Kidney glomerular epithelial cell (primary cell): ENCODE data around the gene PEX6.

Source experiments
- DNase-seq: peaks from one replicate; lab custom pipeline; 2025; lab: John Stamatoyannopoulos, UW

Gene PEX6, protein sequence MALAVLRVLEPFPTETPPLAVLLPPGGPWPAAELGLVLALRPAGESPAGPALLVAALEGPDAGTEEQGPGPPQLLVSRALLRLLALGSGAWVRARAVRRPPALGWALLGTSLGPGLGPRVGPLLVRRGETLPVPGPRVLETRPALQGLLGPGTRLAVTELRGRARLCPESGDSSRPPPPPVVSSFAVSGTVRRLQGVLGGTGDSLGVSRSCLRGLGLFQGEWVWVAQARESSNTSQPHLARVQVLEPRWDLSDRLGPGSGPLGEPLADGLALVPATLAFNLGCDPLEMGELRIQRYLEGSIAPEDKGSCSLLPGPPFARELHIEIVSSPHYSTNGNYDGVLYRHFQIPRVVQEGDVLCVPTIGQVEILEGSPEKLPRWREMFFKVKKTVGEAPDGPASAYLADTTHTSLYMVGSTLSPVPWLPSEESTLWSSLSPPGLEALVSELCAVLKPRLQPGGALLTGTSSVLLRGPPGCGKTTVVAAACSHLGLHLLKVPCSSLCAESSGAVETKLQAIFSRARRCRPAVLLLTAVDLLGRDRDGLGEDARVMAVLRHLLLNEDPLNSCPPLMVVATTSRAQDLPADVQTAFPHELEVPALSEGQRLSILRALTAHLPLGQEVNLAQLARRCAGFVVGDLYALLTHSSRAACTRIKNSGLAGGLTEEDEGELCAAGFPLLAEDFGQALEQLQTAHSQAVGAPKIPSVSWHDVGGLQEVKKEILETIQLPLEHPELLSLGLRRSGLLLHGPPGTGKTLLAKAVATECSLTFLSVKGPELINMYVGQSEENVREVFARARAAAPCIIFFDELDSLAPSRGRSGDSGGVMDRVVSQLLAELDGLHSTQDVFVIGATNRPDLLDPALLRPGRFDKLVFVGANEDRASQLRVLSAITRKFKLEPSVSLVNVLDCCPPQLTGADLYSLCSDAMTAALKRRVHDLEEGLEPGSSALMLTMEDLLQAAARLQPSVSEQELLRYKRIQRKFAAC

DNA sequence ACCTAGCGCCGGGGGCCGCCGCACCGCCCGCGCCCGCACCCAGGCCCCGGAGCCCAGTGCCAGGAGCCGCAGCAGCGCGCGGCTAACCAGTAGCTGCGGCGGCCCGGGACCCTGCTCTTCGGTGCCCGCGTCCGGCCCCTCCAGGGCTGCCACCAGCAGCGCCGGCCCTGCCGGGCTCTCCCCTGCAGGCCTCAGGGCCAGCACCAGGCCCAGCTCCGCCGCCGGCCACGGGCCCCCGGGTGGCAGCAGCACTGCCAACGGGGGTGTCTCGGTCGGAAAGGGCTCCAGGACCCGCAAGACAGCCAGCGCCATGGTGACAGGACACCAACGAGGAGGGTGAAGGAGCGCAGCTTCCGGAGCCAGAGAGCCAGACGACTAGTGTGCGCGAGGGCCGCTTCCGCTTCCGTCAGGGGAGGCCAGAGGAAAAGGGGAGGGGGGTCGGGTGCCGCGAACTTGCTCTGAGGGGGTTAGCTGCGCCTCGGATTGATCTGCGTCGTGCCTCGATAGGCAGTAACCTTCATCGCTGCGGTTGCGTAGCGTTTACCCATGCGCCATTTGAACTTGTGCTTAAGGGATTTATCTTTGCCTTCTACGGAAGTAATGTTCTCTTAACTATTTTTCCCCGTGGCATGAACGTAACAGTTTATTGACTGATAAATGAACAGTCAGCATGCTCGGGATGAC, at the start of gene PEX6:
Gene PEX6 (minus strand): TSS at position 343 of the 684 bp plus-strand sequence. CDS start 31 bp downstream, at position 312.
- DNase-seq = peak; percentile 56

DNA sequence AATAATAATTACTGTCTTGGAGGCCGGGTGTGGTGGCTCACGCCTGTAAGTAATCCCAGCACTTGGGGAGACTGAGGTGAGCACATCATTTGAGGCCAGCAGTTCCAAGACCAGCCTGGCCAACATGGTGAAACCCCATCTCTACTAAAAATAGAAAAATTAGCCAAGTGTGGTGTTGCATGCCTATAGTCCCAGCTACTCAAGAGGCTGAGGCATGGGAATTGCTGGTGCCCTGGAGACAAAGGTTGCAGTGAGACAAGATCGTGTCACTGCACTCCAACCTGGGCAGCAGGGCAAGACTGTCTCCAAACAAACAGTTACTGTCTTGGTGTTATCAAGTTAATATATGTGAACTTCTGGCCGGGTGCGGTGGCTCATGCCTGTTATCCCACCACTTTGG, 47.4 kb upstream of the PEX6 start:
- DNase-seq = no peak

DNA sequence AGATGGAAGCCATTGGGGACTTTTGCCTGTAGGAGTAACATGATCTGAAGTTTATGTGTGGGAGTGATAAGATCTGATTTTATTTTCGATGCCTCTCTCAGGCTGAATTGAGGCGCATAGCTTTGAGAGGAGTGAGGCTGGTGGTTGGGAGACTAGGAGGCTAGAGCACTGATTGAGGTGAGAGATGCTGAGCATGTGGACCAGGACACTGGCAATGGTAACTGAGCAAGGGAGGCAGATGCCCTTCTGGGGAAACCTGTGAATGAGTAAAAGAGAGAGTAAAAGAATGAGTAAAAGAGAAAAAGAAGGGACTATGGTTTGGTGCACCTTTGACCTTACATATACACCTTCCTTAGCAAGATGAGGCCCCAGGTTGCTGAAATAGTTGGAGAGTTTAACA, 45.5 kb upstream of the PEX6 start:
- DNase-seq = no peak

DNA sequence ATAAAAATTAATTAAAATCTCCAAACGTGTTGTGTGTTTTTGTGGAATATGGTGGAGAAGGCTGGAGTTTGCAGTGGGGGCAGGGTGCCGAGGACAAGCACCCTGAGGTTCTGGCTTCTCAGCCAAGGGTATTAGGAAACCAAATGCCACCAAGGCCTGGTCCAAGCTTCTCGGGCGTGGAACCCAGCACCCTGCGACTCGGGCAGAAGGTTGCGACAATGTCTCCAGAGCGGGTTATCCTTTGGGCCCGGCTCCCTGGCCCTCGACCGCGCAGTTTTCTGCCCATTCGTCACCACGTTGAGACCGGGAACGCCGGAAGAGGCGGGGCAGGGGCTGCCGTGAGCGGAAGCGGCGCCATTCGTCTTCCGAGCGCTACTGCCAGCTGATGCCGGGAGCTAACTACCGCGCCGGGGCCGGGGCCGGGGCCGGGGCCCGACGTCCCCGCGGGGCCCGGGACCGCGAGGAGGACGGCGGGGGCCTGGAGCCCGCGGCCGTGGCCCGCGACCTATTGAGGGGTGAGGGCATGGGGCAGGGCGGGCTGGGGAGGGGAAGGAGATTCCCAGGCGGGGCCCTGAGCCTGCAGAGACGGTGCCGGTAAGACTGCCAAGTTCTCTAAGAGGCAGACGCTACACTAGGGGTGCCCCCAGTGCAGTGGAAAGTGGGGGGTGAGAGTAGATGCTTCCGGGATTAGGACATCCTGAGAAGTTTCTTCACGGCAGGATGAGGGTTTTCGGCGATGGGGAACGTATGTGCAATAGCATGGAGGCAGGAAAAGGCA, 42.5 kb upstream of the PEX6 start, which contains the start of gene RRP36:
Gene RRP36 (plus strand): TSS at position 354 of the 778 bp plus-strand sequence. CDS start 32 bp downstream, at position 386.
- DNase-seq = peak; percentile 68

DNA sequence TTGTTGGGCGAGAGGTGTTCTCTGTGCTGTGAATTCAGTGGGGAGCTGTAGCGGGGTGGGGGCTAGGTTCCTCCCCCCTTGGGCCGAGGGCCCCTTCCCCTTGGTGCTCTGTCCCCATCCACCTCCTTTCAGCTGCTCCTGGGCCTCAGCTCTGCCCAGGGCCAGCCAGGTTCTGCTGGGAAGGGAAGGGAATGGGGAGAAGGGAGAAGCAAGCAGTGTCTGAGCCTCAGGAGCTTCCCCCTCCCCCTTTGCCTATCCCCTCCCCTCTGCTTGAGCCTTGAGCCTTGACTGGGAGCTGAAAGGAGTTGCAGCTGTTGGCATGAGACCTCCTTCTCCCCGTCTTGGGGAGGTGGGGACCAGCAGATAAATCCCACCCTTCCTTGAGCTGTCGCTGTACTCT, 41.9 kb upstream of the PEX6 start:
- no peak for DNase-seq

DNA sequence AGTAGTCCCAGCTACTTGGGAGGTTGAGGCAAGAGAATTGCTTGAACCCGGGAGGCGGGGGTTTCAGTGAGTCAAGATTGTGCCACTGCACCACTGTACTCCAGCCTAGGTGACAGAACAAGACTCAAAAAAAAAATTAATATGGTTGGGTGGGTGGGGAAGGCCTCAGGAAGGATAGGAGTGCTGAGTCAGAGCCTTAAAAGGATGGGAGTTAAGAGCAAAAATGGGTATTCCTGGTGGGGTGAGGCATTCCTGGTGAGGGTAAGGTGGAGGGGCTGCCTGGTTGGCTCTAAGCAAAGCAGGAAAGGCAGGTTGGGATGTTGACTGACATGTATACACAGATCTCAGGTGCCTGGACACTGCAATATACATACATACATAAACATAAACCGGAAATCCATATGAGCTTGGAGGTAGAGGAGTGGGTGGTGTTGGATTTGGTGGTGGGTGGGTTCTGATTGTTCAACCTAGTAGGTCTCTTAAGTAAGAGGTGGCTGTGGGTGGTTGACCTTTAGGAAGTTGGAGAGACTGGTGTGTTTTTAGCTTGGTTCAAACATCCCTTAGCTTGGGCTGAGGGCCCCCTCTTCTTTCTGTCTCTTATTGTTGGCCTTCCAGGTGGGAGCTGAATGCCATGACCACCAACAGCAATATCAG, 41.2 kb upstream of the PEX6 start:
- DNase-seq = no peak

DNA sequence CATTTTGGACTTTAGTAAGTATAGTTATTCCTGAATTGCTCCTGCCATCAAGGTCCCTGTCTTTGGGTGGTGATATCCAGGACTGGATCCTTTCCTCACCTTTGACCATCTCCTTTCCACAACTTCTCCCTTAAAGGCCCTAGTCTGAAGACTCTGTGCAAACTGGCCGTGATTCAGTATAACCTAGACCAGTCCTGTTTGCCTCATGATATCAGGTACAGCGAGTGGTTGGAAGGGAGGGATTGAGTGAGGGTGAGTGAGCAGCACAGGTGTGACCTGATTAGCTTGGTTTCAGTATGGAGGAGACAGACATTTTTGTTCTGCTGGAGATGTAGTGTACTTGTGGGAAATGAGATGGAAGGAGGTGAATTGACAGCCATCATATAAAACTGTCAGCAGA, 40.2 kb upstream of the PEX6 start:
- no peak for DNase-seq

DNA sequence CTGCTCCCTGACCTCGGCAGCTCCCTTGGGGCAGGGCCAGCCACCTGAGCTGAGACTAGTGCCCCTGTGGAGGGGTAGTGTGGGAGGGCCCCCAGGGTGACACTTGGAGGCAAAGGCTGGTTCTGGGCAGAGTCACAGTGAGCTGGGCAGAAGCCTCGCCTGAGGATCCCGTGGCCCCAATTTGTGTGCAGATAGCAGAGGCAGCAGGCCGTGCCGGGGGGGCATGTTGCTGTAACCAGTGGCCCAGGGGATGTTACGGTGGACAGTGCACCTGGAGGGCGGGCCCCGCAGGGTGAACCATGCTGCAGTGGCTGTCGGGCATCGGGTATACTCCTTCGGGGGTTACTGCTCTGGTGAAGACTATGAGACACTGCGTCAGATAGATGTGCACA, 38.0 kb upstream of the PEX6 start:
- DNase-seq = no peak

DNA sequence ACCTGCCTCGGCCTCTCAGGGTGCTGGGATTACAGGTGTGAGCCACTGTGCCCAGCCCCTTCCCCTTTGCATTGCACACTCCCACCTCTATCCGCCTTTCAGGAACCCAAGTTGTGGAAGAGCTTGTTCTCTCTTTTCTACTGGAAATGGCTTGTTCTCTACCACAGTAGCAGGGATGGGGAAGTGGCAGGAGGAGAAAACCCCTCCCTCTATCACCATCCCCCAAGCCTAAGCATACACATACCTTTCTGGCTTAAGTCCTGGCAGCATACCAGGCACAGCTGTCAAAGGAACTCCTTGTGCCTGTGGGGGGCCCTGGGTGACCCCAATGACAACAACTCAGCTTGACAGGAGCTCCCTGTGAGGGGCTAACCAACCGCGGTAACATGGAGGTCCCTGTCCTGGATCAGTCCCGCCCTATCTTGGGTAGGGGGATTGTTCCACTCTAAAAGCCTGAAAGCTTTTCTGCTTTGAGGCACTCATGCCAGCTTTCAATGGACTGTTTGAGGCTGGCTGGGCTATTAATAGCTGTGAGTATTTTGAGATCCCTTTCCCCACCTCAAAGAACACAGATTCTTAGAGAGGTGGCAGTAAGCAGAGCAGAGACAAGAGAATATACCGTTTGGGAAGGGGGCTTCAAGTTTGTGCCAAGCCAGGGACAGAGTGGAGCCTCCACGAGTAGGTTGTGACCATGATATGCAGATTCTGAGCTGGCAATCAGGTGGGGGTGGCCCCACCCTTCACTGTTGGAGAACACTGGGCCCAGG, 37.4 kb upstream of the PEX6 start:
- DNase-seq = no peak

DNA sequence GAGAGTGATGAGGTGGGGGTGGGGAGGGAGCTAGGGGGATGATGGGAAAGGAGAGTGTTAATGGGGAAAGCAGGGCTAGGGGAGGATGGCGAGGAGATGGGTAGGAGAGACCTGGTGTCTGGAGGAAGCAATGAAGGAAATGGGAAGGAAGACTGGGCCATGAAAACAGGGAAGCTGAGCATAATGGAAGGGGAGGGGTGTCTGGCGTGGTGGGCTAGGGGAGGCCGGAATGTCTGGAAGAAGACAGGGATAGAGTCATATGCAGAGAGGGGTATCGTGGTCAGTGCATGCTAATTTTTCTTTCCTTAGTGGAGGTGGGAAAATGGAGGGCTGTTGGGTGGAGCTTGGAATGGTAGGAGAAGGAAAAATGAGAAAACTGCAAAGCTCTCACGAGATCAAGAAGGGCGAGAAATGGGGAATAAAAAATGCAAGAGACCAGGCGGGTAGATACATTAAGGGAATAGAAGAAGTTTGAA, 35.5 kb upstream of the PEX6 start:
- peak; percentile 31 for DNase-seq

DNA sequence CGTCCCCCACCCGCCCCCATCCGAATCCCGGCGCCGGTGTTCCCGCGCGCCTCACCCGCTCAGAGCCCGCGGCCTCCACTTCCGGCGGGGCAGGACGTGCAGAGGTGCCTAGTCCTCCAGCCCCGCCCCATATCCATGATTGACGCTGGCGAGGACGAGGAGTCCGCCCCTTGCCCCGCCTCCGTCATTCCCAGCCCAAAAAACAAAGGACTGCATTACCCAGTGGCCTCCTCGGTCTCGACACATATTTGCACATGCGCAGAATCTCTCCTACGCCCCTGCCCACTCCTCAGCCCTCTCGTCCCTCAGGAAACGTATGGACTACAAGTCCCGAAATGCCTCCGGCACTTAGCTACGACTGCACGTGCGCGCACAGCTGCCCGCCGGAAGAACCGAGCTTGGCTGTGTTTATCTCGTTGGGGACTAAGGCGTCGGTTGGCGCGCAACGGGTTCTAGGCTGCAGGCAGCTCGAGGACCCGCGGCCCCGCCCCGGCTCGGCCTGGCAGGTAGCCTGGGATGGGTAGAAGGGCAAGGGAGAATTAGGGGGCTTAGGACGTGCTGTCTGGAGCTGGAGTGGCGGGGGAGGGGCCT, 35.0 kb upstream of the PEX6 start, which contains the start of the genes KLHDC3 and MEA1:
Gene KLHDC3 (plus strand): TSS at position 407 of the 591 bp plus-strand sequence. CDS start 2,944 bp downstream, outside the sequence.
Gene MEA1 (minus strand): TSS at position 104 of the 591 bp plus-strand sequence. CDS start 133 bp downstream, outside the sequence.
- peak; percentile 100 for DNase-seq

DNA sequence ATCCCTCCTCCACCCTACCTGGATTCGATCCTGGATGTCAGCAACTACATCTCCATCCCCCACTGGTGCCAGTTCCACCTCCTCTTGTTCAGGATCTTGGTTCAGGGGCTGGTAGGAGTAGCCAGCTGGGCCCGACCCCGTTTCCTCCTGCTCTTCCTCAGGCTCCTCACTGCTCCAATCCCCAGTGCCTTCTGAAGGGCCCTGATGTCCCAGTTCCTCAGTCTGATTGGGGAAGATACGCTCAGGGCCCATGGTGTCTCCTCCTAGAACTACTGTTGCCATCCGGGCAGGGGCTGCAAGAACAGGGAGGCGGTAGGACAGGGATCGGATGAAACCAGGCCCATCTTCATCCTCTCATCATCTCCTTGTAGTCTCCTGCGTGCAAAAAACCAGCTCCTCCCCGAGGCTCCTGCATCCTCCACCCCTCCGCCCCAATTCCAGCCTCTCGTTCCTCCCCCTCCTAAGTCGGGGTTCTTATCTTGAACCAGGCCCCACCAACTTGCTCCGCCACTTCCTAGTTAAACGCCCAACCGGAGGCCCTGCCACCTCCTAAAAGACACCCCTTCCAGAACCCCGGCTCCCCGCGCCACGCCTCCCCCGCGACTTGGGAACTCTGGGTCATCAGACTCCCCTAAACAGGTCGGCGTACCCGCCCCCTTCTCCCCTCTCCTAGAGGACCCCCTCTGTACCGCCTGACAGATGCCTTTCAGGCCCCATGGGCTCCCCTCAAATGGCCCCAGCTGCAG, 34.3 kb upstream of the PEX6 start:
- no peak for DNase-seq

DNA sequence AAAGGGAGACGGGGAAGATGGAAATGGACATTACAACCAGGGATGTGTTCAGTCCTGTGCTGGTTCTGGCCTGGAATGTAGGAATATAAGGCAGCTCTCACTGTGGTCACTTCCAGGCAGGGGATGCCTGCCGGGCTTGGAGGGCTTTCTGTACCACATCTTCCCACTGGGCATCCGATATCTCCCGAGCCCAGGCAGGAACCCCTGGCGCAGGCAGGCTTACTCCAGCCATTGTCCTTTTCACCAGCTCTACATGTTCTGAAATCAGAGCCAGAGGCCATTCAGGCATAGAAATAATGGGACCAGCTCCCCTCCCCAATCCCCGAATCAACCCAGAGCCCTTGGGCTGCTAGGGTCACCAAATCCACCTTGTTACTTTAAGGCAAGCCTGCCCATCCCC, 33.4 kb upstream of the PEX6 start:
- no peak for DNase-seq

DNA sequence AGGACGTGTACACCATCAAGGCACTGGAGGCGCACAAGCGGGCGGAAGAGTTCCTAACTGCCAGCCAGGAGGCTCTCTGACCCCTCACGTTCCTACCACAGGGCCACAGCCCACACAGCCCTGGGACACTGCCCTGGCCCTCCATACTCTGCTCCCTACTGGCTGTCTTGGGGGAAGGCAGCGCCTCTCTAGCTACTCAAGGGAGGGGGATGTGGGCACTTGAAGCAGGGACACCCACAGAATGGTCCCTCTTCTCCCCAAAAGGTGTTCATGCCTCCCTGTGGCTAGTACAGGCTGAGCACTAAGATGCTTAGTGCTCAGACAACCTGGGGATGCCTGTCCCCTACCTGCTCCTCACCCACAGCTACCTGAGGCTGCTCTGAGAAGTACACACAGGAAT, 32.2 kb upstream of the PEX6 start:
- no peak for DNase-seq

DNA sequence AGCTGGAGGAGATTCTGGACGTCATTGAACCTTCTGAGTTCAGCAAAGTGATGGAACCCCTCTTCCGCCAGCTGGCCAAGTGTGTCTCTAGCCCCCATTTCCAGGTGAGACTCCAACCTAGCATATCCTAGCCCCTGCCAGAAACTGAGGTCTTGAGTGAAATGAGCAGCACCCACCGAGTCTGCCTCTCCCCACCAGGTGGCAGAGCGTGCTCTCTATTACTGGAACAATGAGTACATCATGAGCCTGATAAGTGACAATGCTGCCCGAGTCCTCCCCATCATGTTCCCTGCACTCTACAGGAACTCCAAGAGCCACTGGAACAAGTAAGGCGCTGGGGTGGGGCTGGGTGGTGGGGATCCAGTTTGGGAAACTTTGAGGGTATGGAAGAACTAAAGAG, 30.1 kb upstream of the PEX6 start:
- DNase-seq = no peak

DNA sequence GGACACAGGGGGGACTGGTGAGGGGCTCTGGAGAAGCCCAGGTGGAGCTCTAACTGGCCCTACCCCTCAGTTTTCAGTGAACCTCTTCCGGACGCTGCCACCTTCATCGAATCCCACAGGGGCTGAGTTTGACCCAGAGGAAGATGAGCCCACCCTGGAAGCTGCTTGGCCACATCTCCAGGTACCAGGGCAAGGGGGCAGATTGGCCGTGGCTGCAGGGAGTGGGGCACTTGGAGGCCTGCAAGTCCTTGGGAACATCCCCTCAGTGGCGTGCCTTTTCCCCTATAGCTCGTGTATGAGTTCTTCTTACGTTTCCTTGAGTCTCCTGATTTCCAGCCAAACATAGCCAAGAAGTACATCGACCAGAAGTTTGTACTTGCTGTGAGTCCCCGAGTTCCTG, 28.1 kb upstream of the PEX6 start:
- DNase-seq = no peak

DNA sequence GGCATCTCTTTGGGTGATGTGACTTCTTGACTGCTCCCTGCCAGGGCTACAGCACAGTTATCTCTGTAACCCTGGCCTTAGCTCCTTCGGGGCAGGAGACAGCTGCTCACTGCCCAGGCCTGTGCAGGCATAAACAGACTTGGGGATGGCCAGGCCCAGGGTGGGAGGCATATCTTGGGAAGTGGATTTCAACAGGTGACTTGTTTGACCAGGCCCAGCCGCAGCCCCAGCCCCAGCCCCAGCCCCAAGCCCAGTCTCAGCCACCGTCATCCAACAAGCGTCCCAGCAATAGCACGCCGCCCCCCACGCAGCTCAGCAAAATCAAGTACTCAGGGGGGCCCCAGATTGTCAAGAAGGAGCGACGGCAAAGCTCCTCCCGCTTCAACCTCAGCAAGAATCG, 27.3 kb upstream of the PEX6 start:
- DNase-seq = no peak

DNA sequence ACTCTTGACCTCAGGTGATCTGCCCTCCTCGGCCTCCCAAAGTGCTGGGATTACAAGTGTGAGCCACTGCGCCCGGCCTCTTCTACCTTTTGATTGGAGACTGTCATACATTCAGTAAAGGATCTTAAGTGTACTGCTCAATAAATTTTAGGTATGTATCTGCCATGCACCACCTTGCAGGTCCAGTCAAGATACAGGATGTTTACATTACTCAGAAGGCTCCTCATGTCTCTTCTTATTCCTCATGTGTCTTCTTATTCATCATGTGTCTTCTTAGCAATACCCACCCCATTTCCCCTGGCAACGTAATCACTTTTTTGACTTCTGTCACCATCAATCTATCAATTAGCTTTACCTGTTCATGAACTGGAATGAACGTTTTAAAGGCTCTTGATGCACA, 26.9 kb upstream of the PEX6 start:
- no peak for DNase-seq

DNA sequence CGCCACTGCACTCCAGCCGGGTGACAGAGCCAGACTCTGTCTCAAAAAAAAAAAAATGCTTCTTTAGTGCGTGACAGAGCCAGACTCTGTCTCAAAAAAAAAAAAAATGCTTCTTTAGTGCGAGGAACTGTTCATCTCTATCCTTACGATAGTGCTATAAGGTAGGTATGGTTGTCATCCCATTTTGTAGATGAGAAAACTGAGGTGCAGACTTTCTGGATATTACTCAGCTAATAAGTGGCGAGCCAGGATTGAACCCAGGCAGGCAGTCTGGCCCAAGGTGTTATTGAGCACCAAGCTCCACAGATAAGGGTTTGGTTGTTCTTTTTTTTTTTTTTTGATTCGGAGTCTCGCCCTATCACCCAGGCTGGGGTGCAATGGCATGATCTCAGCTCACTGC, 22.9 kb upstream of the PEX6 start:
- no peak for DNase-seq
